BJ (cell line): ENCODE results near the gene MAN2B2. TPM values are rescaled to one million over a fixed set of nuclear protein-coding genes. Genes with fewer than 3 reads are reported as not detected.

Source experiments
- CTCF ChIA-PET: fragments of 350-600 bp; formaldehyde crosslinking; extraction: SDS; loops from one replicate; lab custom pipeline; 2021; ENCODE audit warnings: antibody characterized with exemption, inconsistent platforms; lab: Yijun Ruan, JAX
- POLR2A ChIA-PET: fragments of 300-600 bp; sonication (Branson Sonifier 250); formaldehyde crosslinking; extraction: SDS; loops from one replicate; lab custom pipeline; 2021; ENCODE audit warnings: antibody characterized with exemption; lab: Charles Lee
- DNase-seq: peaks from one replicate; pipeline ENCODE4 v3.0.0-alpha.2; 2011; ENCODE audit warnings: low read depth
- H3K27me3 ChIP-seq: 2 replicates; pipeline ENCODE4 v1.6.0; 2011; ENCODE audit warnings: low read length; ENCODE audit not compliant: control insufficient read depth, insufficient read depth
- H3K36me3 ChIP-seq: 2 replicates; pipeline ENCODE4 v1.5.1; 2011; ENCODE audit warnings: low read length; ENCODE audit not compliant: control insufficient read depth, insufficient read depth
- H3K4me3 ChIP-seq: 2 replicates; pipeline ENCODE4 v1.5.1; 2011; ENCODE audit warnings: low read depth, mild to moderate bottlenecking, control low read depth, low read length
- polyA plus RNA-seq: library from polyadenylated mRNA; depleted of rRNA; stranded (reverse); fragments of >200 nt; gene quantifications from 2 replicates; pipeline ENCODE4 v1.2.3, GENCODE V29; 2011
- TF ChIP-seq, protein P1 (sequence below): IDR thresholded peaks from 2 replicates; pipeline ENCODE4 v1.5.1; 2011; ENCODE audit warnings: low read depth, mild to moderate bottlenecking, control low read depth, inconsistent platforms, low read length, moderate library complexity; ENCODE audit not compliant: insufficient read depth

The MAN2B2 gene
- polyA plus RNA-seq, 1 experiment: 43.5 TPM

DNA sequence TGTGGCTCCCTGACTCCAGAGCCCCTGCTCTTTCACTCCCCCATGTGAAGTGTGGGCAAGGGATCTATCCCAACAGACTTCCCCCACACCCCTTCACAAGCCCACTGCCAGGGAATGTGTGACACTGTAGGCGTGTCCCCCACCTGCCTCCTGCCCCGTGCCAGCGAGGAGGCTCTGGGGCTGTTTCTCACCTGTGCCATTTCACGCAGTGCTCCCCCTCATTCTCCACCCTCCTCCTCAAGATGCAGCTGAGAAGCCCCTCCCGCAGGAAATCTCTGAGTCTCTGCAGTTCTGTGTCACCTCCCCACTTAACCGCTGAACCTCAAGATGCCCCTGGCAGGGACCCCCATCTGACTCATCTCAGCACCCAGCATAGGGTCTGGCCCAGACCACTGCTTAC is 5.4 kb downstream of the MAN2B2 start:
- peaks cover 17% of the 10 kb centered on the region for H3K36me3 ChIP-seq
- POLR2A ChIA-PET: no interaction called here
- TF ChIP-seq, protein P1, sequence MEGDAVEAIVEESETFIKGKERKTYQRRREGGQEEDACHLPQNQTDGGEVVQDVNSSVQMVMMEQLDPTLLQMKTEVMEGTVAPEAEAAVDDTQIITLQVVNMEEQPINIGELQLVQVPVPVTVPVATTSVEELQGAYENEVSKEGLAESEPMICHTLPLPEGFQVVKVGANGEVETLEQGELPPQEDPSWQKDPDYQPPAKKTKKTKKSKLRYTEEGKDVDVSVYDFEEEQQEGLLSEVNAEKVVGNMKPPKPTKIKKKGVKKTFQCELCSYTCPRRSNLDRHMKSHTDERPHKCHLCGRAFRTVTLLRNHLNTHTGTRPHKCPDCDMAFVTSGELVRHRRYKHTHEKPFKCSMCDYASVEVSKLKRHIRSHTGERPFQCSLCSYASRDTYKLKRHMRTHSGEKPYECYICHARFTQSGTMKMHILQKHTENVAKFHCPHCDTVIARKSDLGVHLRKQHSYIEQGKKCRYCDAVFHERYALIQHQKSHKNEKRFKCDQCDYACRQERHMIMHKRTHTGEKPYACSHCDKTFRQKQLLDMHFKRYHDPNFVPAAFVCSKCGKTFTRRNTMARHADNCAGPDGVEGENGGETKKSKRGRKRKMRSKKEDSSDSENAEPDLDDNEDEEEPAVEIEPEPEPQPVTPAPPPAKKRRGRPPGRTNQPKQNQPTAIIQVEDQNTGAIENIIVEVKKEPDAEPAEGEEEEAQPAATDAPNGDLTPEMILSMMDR: no peak
- CTCF ChIA-PET: no interaction called here
- no peaks in the 10 kb centered on the region for H3K27me3 ChIP-seq
- no peak overlapping the region for H3K4me3 ChIP-seq
- no peak for DNase-seq

DNA sequence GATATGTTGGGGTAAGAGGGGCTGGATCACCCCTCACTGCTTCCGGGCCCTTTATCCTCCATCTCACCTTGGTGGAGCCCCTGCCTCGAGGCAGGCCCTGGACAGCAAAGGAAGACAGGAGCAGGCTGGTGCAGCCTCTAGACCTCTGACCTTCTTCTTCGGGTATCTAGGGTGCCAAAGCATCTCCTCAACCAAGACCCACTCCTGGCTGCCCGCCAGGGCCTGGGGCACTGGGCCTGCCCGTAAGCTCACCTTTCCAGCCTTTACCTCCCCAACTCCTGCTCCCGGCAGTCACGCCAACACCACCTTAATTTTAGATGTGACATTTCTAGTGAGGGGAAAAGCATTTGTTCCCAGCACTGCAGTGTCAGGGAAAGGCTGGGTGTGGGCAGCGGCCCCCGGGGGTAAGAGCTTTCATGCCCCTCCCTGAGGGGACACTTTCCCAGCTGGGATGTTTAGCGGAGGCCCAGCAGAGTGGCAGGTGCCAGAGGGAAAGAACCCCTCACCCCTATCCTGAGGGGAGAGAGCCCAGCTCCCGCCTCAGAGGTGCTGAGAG is 6.7 kb downstream of the MAN2B2 start:
- no peak overlapping the region for H3K4me3 ChIP-seq
- POLR2A ChIA-PET: no interaction called here
- TF ChIP-seq, protein P1: no peak

DNA sequence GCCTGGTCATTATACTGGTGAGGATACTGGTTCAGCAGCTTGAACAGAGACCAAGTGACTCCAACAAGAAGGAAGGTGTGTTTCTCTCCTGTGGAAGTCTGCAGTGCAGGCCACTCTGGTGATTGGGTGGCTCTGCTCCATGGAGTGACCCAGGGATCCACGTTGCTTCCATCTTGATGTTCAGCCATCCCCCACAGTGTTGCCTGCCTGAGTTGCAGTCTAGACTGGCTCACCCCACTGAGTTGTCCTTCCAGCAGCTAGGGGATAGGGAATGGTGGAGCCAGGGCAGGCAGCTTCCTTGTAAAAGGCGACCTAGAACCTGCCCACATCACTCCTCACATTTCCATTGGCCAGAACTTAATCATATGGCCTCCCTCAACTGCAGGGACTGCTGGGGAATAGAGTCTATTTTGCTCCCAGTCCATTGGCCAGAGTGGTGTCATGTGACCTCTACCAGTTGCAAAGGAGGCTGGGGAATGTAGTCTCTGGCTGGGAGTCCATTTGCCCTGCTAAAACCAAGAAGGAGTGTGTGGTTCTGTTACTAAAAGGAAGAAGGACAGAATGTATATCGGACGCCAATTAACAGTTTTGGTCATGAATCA is 8.0 kb downstream of the MAN2B2 start:
- peaks cover 19% of the 10 kb centered on the region for H3K36me3 ChIP-seq
- DNase-seq: no peak
- ChIA-PET CTCF (no interaction called here), POLR2A (no interaction called here)
- no peak overlapping the region for H3K4me3 ChIP-seq
- TF ChIP-seq, protein P1: no peak
- H3K27me3 ChIP-seq: no peaks in the 10 kb centered on the region

More for the DNA sequence above, 6.7 kb downstream of the MAN2B2 start:
- CTCF ChIA-PET: no interaction called here
- Histone ChIP-seq H3K27me3 (no peaks in the 10 kb centered on the region), H3K36me3 (peaks cover 17% of the 10 kb centered on the region)
- DNase-seq: no peak

DNA sequence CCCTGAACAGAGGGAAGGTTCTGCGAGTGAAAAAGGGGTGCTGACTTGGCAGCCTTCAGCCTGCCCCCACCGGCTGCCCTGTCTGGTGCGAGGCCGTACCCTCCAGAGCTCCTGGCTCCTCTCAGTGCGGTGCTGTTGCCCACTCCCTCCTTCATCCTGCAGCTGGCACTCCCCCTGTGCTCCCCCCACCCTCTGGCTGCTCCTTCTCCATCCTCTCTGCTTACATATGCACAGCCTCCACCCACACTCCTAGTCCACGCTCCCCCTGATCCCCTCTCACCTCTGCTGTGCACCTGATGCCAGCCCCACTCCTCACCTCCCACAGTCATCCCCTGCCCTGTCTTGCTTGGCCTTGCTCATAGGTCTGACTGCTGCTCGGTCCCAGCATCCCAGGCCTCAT is 9.9 kb downstream of the MAN2B2 start:
- TF ChIP-seq, protein P1: no peak
- DNase-seq: no peak
- Histone ChIP-seq H3K36me3 (peaks cover 12% of the 10 kb centered on the region), H3K27me3 (no peaks in the 10 kb centered on the region), H3K4me3 (no peak overlapping the region)
- CTCF ChIA-PET: no interaction called here
- POLR2A ChIA-PET: no interaction called here

GRCh38 chr4:6586715-6587325 is 11.8 kb downstream of the MAN2B2 start:
- ChIA-PET POLR2A (no interaction called here), CTCF (no interaction called here)
- H3K27me3 ChIP-seq: no peaks in the 10 kb centered on the region
- DNase-seq: no peak
- no peak overlapping the region for H3K4me3 ChIP-seq
- TF ChIP-seq, protein P1: no peak
- peaks cover 9% of the 10 kb centered on the region for H3K36me3 ChIP-seq
